ENCODE results near the gene GPR132.
"Not testable (repeated sequence)": the region's sequence is repeated elsewhere in the genome, so short reads cannot be mapped to it uniquely, and the experiment has no call there.

Gene GPR132

DNA sequence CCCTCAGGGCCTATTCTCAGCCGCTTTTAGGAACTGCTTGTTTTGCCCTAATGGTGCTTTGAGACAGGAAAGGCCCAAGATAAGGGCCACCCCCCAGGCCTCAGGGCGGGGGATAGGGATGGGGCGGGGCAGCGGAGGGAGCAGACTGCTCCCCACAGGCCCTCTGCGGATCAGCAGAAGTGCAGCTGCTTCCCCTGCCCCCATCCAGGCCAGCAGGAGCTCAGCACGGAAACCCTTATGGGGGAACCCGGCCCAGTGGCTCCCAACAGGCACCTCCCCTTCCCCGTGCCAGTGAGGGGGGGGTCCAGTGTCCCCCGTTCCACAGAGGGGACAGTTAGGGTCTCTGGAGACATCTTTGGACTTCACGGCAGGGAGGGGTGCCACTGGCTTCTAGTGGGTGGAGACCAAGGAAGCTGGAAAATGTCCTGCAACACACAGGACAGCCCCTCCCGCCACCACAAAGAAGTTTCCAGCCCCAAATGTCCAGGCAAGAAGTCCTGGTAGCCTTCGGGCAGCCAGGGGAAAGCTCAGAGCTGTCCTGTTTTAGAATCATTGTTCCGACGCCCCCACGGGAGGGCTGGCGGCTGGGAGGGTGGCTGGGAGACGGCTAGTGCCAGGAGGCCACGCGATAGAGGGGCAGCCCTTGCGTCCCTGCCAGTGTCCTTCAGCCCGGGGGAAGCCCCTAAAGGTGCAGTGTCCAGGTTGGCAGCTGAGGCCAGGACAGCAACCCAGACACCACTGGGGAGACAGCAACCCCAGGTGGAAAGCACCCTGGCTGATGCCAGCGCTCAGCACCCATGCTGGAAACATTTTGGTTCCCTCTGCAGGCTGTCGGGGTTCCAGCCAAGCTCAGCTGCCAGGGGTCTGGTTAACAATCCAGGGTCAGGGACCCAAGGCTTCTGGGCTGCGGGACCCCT lies 10.4 kb upstream of the GPR132 start:
- DNase-seq (ENCODE audit: low read depth) = no peak

DNA sequence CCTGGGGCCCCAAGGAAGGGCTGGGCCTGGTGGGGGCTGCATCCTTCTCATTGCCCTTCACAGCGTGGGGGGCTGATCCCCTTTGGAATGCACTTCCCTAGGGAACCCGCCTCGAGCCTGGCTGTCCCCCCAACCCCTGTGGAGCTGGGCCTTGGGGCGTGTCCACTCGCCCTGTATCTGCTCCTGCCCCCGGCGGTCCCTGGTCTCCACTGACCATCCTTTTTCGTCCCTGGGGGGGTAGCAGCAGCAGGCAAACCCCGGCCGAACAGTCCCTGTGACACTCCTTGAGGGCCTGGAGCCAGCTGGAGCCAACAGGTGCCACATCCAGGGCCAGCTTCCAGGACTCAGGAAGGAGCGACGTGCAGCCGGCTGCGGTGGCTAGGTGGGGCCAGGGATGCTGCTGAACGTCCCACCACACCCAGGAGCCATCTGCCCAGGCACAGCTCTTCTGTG lies 9.4 kb upstream of the GPR132 start:
- no peak for DNase-seq (ENCODE audit: low read depth)

DNA sequence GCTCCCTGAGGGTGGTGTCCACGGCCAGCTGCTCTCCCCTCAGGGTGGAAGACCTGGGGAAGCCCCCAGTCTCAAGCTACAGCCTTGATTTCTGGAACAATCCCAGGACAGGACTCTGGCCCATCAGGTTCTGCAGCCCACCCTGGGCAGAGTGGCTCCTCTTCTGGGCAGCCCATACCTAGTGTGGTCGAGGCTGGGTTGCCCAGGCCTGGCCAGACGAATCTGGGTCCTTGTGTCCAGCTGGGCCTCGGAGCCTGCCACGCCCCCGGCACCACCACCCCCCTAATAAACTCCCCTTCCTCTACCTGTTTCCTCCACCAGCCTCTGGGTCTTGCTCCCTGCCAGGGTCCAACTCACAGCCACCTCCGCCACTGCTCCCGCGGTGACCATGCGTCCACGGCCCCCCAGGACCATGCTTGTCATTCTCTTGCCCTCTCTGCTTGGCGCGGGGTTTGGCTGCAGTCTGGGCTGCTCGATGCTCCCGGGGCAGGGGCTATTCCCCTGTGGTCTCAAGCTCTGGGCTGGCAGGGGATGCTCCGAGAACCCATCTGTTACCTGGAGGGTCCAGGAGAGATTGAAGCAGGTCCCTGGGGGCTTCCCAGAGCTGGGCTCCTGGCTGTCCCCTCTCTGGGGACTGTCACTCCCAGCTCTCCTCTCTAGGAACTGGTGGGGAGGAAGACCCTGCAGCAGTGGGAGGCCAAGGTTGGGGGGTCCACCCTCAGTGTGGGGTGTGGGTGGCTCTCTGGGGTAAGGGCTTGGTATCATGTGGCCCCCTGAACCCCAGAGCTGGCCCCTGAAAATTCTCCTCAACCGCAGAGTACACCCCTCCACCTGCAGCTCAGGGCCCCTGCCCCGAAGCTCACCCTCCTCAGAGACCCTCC lies 8.7 kb upstream of the GPR132 start:
- no peak for DNase-seq (ENCODE audit: low read depth)

DNA sequence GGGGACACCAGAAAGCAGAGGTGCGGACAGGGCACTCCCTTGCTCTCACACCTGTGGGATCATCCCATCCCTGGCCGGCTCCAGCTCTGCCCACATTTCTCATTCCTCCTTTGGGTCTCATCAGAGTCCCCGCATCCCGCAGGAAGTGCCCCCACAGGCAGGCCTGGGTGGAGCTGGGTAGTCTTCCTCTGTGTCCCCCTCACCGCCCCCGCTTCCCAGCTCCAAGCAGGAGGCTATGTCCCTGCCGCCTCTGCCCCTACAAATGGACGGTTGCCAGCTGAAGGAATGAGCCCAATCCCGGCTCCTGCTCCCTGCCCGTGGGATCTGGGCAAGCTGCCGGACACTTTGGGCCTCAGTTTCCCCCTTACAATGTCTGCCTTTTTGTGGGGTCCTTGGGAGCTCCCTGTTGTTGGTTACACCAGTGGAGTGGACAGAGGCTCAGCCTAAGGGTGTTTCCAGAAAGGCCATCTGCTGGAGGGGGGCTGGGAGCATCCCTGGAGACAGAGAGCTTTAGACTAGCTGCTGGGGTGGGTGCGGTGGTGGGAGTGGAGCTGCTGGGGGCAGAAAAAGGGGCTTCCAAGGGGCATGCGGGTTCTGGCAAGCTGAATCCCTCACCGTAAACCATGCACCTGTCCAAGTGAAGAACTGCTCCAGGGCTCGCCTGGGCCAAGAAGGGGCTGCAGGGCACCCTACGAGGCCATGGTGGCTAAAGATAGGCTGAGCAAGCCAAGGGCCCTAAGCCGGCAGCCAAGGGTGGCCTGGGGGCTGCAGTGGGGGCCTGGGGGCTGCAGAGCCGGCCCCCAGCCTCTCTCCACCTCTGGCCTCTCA lies 7.9 kb upstream of the GPR132 start:
- no peak for DNase-seq (ENCODE audit: low read depth)

DNA sequence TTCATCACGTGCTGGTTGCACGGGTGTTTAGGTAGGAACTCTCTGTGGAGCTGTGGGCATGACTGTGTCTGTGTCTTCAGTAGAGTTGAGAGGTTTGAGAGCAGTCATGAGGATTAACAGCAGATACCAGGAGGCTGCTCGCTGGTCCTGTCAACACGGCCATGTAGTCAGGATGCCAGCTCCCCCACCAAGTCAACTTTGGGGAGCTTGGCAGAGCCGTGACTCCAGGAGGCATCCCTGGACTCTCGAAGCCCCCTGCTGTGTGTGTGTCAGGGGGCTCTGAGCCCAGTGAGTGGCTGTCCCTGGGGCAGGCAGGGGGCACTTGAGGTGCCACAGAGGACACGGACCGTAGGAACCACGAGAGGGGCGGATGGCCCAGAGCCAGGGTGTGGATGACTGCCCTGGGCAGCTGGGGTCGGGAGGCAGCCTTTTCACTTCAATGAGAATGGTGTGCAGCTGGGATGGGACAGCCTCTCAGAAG lies 7.2 kb upstream of the GPR132 start:
- no peak for DNase-seq (ENCODE audit: low read depth)

DNA sequence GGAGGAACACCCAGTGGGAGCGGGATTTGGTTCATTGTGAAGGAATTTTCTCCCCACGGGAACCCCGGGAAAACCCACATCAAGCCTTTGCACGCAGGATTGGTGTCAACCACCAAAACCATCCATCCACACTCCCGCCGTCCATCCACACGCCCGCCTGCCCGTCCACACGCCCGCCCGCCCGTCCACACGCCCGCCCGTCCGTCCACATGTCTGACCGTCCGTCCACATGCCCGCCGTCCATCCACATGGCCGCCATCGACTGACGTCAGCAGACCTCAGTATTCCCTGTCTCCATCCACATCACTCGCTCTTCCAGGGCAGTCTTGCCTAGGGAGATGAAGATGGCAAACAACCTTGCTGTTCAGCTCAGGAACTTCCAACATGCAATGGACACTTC lies 6.7 kb upstream of the GPR132 start:
- no peak for DNase-seq (ENCODE audit: low read depth)

DNA sequence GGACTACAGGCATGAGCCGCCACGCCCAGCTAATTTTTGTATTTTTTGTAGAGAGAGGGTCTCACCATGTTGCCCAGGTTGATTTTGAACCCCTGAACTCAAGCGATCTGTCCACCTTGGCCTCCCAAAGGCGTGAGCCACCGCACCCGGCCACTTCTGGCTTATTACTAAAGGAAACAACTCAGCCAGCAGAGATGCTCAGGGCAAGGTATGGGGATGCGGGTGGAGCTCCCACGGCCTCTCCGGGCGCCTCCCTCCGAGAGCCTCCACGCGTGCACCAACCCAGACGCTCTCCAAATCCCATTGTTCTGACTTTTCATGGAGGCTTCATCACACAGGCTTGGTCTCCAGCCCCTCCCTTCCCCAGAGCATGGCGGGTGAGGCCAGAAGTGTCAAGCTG lies 6.1 kb upstream of the GPR132 start:
- DNase-seq (ENCODE audit: low read depth) = no peak

DNA sequence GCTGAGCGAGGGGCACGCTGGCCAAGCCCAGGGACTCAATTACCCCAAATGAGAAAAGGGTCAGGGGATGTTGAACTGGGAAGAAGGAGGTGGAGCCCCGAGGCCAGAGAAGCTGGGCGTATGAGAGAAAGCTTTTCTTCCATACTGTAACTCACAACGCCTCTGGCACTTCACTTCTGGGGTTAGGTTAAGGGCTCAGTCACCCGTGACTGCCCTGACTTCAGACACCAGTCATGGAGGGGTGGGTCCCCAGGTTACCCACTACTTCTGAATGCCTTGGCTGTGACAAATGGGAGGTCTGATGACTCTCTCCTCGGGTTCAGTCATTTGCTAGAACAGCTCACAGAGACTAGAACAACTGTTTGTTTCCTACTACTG lies 5.5 kb upstream of the GPR132 start:
- DNase-seq (ENCODE audit: low read depth) = no peak

DNA sequence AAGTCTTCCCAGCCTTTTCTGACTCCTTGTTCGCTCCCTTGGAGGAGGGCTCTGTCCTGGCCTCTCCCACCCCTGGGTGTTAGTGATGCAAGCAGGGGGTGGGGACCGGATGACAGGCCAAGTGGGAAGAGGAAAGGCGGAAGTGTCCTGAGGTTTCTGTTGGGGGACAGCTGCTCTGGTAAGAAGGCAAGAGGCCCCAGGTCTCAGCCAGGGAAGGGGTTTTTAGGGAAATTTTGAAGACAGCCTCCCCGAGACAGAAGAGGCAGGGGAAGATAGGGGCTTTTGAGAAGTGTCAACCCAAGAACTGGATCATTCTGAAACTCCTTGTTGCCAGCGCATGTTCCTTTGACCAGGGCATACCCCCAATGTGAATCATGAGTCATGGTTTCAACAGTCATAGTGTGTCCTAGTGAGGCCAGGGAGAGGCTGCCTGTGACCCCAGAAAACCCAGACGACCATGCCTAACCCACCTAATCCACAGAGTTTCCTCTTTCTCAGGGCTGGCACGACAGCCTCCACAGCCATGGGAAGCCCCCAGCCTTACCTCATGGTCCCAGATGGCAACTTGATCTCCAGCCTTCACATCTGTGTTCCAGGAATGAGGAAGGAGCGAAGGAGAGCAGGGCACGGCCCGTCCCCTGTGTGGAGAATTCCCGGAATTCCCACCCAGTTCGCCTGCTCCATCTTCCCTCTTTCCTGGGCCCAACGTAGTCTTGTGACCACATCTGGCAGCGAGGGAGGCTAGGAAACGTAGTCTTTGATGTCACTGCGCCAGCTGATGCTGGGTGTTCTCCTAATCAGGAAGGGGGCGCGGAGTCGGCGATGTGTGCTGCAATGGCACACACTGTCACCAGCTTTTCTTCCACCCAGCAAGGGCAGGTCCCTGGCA lies 4.9 kb upstream of the GPR132 start:
- DNase-seq (ENCODE audit: low read depth) = no peak

DNA sequence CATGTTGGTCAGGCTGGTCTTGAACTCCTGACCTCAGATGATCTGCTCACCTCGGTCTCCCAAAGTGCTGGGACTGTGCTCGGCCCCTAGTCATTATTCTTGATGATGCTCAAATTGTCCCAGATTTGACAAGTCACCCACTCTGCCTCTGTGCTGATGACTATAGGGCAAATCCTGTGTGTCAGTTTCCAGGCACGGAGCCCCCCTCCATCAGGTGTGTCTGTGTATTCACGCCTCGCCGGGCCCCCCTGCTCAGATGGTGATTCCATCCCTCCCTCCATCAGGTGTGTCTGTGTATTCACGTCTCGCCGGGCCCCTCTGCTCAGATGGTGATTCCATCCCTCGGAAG lies 4.3 kb upstream of the GPR132 start:
- DNase-seq (ENCODE audit: low read depth) = no peak

DNA sequence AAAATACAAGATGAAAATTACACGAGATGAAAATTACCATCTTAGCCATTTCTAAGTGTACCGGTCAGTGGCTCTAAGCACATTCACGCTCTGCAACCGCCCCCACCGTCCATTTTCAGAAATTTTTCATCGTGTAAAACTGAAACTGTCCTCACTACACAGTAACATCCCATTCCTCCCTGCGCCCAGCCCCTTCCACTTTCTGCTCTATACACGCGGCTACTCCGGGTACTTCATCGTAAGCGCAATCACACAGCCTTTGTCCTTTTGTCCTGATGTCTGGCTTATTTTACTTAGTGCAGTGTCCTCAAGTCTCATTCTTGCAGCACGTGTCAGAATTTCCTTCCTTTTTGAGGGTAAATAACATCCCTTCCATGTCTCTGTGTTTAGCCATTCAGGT lies 3.6 kb upstream of the GPR132 start:
- no peak for DNase-seq (ENCODE audit: low read depth)

DNA sequence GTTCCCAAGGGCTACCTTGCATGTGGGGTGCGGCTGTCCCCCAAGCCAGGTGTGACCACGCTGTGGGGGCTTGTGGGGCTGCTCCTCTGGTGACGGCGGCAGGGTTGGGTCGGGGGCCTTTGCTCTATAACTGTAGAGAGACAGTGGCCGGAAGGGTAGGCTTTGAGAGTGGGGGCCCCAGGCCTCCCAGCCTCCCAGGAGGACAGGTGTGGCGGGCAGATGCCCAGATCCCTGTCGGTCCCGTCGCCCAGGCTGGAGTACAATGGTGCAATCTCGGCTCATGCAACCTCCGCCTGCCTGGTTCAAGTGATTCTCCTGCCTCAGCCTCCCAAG lies 2.7 kb upstream of the GPR132 start:
- no peak for DNase-seq (ENCODE audit: low read depth)

DNA sequence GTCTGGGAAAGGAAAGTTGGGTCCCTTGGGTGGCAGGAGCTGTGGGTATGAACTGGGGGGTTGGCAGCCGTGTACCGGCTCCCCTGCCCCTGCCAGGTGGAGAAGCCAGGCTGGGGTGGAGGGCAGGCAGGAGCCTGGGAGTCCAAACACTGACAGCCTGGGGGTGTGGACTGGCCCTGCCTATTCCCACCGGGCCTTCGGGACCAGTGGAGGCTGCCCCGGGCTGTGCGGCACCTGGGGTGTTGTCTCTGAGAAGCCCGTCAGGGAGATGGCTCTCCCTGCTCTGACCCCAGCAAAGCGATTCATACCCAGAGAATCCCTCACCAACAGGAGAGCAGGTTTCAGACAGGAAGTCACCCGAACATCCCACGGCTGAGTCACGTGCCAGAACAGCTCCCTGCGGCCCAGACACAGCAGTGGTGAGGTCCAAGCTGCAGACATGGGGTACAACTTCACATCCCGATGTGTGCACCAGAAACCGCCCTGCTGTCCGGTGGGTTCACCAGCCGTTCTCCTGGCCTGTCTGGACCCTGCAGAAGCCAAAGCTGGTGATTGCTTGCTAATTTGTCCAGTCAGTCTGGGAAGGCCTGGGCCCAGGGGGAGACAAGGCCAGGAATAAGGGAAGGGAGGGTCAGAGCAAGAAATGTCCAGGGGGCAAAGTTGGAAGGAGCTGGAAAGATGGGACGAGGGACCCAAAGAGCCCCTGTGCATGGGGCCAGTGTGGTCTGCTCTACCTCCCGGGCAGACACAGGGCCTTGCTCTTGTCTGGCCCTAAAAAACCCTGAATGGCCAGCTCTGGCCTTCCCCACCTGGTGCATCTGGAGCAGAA lies 2.1 kb upstream of the GPR132 start:
- no peak for DNase-seq (ENCODE audit: low read depth)

DNA sequence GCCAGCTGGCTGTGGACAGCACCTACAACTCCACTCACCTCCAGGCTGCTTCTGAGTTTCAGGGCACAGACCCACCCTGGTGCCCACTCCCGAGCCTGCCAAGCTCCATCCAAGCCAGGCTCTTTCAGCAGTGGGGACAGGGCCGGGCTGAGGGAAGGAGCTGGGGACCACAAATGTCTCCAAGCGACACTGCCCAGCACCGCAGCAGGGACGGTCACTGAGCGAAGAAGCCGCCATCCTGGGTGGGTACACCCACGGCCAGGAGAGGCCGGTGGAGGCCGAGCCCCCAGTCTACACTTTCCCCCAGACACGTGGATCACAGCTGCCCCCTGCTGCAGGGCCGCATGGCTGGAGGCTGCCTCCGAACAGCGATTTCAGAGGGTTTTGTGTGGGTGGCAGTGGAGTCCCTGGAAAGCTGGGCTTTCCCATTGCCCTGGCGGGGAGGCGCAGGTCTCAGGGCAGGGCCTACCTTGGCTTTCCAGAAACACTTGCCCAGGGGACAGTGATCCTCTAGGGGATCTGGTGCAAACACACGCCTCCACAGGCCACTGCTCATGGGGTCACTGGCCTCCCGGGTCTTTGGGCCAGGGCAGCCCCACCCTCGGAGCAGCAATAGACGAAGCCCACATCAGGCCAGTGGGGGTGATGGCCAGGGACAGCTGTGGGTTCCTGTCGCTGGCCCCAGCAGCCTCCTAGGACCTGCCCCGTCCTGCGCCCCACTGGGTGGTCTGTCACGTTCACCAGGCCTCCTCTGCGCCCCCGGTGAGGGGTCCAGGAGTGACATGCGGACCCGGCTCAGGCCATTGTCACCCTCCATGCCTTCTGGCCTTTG lies 1.2 kb upstream of the GPR132 start:
- DNase-seq (ENCODE audit: low read depth) = no peak

DNA sequence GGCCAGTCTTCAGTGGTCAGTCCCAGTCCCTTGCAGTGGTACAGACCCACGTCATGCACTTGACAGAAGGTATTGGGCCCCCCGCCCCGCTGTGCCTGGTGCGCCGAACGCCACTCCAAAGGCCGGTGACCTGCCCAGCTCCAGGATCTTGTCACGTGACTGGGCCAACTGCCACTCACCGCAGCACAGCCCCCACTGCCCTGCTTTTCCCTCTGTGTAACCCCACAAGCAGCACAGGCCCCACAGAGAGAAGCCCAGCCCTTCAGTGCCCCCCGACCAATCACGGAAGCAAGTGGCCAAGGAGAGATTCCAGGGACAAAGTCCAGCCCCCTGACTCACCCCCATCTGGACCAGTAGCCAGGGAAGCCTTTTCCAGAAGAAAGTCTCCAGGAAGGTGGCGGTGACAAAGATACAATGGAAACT lies 498 bp downstream of the GPR132 start:
- no peak for DNase-seq (ENCODE audit: low read depth)

DNA sequence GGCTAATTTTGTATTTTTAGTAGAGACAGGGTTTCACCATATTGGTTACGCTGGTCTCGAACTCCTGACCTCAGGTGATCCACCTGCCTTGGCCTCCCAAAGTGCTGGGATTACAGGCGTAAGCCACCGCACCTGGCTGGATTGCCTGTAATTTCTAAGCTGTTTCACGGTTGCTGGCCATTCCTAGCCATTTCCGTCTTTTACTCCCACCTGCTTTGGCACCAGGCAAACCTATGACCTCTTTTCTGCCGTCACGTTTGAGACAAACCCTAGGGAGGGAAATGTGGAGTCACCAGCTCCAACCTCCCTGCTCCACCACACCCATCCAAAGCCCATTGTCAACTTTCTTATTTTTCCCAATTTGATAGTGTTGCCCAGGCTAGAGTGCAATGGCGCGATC lies 1.2 kb downstream of the GPR132 start:
- DNase-seq (ENCODE audit: low read depth) = no peak

DNA sequence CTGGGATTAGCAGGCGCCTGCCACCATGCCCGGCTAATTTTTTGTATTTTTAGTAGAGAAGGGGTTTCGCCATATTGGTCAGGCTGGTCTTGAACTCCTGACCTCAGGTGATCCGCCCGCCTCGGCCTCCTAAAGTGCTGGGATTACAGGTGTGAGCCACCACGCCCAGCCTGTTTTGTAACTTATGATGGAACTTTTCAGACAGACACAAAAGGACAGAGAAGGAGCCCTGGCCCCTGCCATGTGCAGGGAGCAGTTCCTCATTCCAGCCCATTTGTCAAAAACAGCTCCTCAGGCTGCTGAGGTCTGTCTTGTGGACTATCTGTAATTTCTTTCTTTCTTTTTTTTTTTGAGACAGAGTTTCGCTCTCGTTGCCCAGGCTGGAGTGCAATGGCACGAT lies 1.7 kb downstream of the GPR132 start:
- DNase-seq (ENCODE audit: low read depth) = not testable (repeated sequence)

DNA sequence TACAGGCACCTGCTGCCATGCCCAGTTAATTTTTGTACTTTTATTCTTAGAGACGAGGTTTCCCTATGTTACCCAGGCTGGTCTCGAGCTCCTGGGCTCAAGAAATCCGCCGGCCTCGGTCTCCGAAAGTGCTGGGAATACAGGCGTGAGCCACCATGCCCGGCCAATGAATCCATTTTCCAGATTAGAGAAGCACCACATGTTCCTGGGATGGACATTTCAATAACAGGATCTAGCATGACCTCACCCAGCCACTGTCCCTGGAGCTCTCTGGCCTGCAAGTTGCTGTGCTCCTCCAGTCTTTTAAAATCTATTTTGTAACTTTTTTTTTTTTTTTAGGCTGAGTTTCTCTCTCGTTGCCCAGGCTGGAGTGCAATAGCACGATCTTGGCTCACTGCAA lies 2.2 kb downstream of the GPR132 start:
- DNase-seq (ENCODE audit: low read depth) = no peak

DNA sequence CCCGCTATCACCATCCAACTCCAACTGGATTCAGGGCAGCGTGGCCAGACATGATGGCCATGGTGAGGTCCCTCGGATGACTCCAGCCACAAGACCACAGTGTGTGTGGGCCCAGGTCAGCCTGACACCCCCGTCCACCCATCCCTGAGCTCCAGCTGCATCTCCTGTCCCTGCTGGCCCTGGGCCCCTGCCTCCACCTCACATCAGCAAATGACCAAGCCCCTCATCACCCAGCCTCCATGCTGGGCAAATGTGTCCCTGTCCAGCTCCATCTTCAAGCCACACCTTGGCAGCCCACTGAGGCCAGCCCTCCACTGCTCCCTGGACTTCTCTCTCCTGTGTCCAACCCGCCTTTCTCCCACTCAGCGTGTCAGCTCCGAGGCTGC lies 3.2 kb downstream of the GPR132 start:
- DNase-seq (ENCODE audit: low read depth) = no peak
